Ishikawa (cell line): ENCODE results near the gene BAHD1.

Experiments used
- EGR1 ChIP-seq: IDR thresholded peaks from 2 replicates; pipeline ENCODE4 v1.6.1; 2012
- EP300 ChIP-seq: IDR thresholded peaks from 2 replicates; pipeline ENCODE4 v1.6.1; 2012; ENCODE audit warnings: borderline replicate concordance
- FOXM1 ChIP-seq: IDR thresholded peaks from 2 replicates; pipeline ENCODE4 v1.6.1; 2012; ENCODE audit warnings: low read depth, borderline replicate concordance
- RAD21 ChIP-seq: IDR thresholded peaks from 2 replicates; pipeline ENCODE4 v1.6.1; 2012; ENCODE audit warnings: low read depth
- TAF1 ChIP-seq: IDR thresholded peaks from 2 replicates; pipeline ENCODE4 v1.6.1; 2012; ENCODE audit warnings: low read depth, mild to moderate bottlenecking
- TCF12 ChIP-seq: IDR thresholded peaks from 2 replicates; pipeline ENCODE4 v1.6.1; 2012; ENCODE audit warnings: low read depth
- YY1 ChIP-seq: IDR thresholded peaks from 2 replicates; pipeline ENCODE4 v1.6.1; 2012; ENCODE audit warnings: low read depth
- TF ChIP-seq, protein P1 (sequence below): IDR thresholded peaks from 2 replicates; pipeline ENCODE4 v1.6.1; 2012
- TF ChIP-seq, protein P2 (sequence below): IDR thresholded peaks from 2 replicates; pipeline ENCODE4 v1.6.1; 2012; ENCODE audit warnings: low read depth, mild to moderate bottlenecking

DNA sequence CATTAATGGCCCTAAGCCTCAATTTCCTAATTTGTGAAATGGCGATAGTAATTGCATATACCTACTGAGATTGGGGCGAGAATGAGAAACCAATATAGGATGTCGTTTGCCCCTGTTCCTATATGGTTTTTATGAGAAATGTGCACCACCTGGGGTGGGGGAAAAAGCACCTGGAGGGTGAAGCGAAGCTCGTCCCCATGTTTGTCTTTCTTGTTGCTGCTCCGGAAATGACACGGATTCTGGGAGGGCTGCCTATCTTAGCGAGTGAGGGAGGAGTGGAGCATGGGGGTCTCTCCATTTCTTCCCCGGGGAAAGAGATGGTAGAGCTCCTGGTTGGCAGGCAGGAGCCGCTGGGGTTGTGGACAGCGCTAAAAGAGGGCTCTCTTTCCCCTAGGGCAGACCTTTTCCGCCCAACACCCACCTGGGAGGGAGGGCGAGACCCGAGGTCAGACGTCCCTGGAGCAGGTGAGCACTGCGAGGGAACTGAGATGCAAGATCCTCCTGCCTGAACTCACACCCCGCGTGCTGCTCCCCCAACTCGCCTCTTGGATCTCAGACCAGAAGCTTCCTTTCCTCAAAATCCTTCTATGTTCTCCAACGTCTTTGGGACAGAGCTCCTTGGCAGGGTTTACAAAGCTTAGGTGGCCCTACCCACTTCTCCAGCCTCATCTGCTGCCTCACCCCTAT is 5.6 kb upstream of the BAHD1 start:
- TF ChIP-seq TAF1 (no peak), RAD21 (no peak), FOXM1 (no peak), EGR1 (no peak), YY1 (no peak), EP300 (no peak), TCF12 (no peak)
- TF ChIP-seq, protein P1, sequence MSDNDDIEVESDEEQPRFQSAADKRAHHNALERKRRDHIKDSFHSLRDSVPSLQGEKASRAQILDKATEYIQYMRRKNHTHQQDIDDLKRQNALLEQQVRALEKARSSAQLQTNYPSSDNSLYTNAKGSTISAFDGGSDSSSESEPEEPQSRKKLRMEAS: no peak
- TF ChIP-seq, protein P2, sequence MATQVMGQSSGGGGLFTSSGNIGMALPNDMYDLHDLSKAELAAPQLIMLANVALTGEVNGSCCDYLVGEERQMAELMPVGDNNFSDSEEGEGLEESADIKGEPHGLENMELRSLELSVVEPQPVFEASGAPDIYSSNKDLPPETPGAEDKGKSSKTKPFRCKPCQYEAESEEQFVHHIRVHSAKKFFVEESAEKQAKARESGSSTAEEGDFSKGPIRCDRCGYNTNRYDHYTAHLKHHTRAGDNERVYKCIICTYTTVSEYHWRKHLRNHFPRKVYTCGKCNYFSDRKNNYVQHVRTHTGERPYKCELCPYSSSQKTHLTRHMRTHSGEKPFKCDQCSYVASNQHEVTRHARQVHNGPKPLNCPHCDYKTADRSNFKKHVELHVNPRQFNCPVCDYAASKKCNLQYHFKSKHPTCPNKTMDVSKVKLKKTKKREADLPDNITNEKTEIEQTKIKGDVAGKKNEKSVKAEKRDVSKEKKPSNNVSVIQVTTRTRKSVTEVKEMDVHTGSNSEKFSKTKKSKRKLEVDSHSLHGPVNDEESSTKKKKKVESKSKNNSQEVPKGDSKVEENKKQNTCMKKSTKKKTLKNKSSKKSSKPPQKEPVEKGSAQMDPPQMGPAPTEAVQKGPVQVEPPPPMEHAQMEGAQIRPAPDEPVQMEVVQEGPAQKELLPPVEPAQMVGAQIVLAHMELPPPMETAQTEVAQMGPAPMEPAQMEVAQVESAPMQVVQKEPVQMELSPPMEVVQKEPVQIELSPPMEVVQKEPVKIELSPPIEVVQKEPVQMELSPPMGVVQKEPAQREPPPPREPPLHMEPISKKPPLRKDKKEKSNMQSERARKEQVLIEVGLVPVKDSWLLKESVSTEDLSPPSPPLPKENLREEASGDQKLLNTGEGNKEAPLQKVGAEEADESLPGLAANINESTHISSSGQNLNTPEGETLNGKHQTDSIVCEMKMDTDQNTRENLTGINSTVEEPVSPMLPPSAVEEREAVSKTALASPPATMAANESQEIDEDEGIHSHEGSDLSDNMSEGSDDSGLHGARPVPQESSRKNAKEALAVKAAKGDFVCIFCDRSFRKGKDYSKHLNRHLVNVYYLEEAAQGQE: no peak
